ENCODE measurements around the gene CNTN5.

CNTN5 gene

DNA sequence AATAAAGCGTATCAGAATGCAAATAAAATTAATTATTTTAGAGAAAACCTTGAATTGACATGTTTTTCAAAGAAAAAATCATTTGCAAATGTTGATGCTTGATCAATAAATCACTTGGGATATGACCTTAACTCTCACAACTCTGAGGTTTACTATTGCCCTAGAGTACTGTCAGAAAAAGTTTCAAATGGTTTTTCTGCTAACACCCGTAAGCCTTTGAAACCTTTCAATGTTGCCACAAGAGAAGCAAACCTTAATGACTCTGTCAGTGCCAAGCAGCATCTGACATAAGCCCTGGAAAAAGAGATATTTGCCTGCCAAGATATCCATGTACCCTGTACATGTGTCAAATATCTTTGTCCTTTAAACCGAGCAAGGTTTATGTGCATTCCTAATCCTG, 1282.1 kb downstream of the CNTN5 start:
- TF ChIP-seq FOXM1 (IDR thresholded peaks at IDR 0.05; ENCODE audit: borderline replicate concordance, low read depth) (no peak), EGR1 (IDR thresholded peaks at IDR 0.05) (no peak), REST (IDR thresholded peaks at IDR 0.05; ENCODE audit: low read depth) (no peak), MAX (IDR thresholded peaks at IDR 0.05) (no peak), TEAD4 (IDR thresholded peaks at IDR 0.05) (no peak), USF1 (IDR thresholded peaks at IDR 0.05) (no peak)

- TF ChIP-seq CEBPB (IDR thresholded peaks at IDR 0.05) (no peak), YY1 (IDR thresholded peaks at IDR 0.05; ENCODE audit: low read depth) (no peak), TCF12 (IDR thresholded peaks at IDR 0.05; ENCODE audit: low read depth) (no peak), TEAD4 (IDR thresholded peaks at IDR 0.05) (no peak), EGR1 (IDR thresholded peaks at IDR 0.05) (no peak), REST (IDR thresholded peaks at IDR 0.05; ENCODE audit: low read depth) (no peak), NFIC (IDR thresholded peaks at IDR 0.05) (no peak), TAF1 (IDR thresholded peaks at IDR 0.05; ENCODE audit: low read depth) (no peak), MAX (IDR thresholded peaks at IDR 0.05) (no peak), CREB1 (IDR thresholded peaks at IDR 0.05; ENCODE audit: low read depth) (no peak), USF1 (IDR thresholded peaks at IDR 0.05) (no peak), ZBTB7A (IDR thresholded peaks at IDR 0.05; ENCODE audit: low read depth) (no peak), RAD21 (IDR thresholded peaks at IDR 0.05; ENCODE audit: low read depth) (no peak), FOXM1 (IDR thresholded peaks at IDR 0.05; ENCODE audit: borderline replicate concordance, low read depth) (no peak), EP300 (IDR thresholded peaks at IDR 0.05; ENCODE audit: borderline replicate concordance) (no peak)
These were observed 1283.1 kb downstream of the CNTN5 start for GRCh38 chr11:100303897-100304296.

- TF ChIP-seq NFIC (IDR thresholded peaks at IDR 0.05) (no peak), FOXM1 (IDR thresholded peaks at IDR 0.05; ENCODE audit: borderline replicate concordance, low read depth) (no peak)
These were observed 1287.5 kb downstream of the CNTN5 start for GRCh38 chr11:100308202-100308601.

- TF ChIP-seq ZBTB7A (IDR thresholded peaks at IDR 0.05; ENCODE audit: low read depth) (no peak), CEBPB (IDR thresholded peaks at IDR 0.05) (no peak)
These were observed 1295.2 kb downstream of the CNTN5 start for GRCh38 chr11:100315946-100316345.

- no peak for TF ChIP-seq TCF12 (IDR thresholded peaks at IDR 0.05; ENCODE audit: low read depth)
- no peak for TF ChIP-seq REST (IDR thresholded peaks at IDR 0.05; ENCODE audit: low read depth)
- TF ChIP-seq MAX (IDR thresholded peaks at IDR 0.05) = no peak
- TF ChIP-seq TEAD4 (IDR thresholded peaks at IDR 0.05) = no peak
- no peak for TF ChIP-seq TAF1 (IDR thresholded peaks at IDR 0.05; ENCODE audit: low read depth)
- no peak for TF ChIP-seq RAD21 (IDR thresholded peaks at IDR 0.05; ENCODE audit: low read depth)
- TF ChIP-seq YY1 (IDR thresholded peaks at IDR 0.05; ENCODE audit: low read depth) = no peak
- TF ChIP-seq FOXM1 (IDR thresholded peaks at IDR 0.05; ENCODE audit: borderline replicate concordance, low read depth) = no peak
- TF ChIP-seq NFIC (IDR thresholded peaks at IDR 0.05) = no peak
- TF ChIP-seq CEBPB (IDR thresholded peaks at IDR 0.05) = no peak
- no peak for TF ChIP-seq USF1 (IDR thresholded peaks at IDR 0.05)
- TF ChIP-seq CREB1 (IDR thresholded peaks at IDR 0.05; ENCODE audit: low read depth) = no peak
- no peak for TF ChIP-seq EP300 (IDR thresholded peaks at IDR 0.05; ENCODE audit: borderline replicate concordance)
- no peak for TF ChIP-seq EGR1 (IDR thresholded peaks at IDR 0.05)
- no peak for TF ChIP-seq ZBTB7A (IDR thresholded peaks at IDR 0.05; ENCODE audit: low read depth)
These were observed 1296.2 kb downstream of the CNTN5 start for GRCh38 chr11:100316952-100317351.

All from Ishikawa (cell line).